NCI-H748 treated with DMSO at 0.1 percent for 48 hours (cell line): Measurements from ENCODE around the gene MAP3K14.

Source experiments
- DNase-seq: peaks from one replicate; lab custom pipeline; 2025; lab: John Stamatoyannopoulos, UW

Gene MAP3K14

GRCh38 chr17:45338996-45339535, 22.2 kb upstream of the MAP3K14 start:
- DNase-seq = no peak

GRCh38 chr17:45338023-45338781, 21.4 kb upstream of the MAP3K14 start:
- no peak for DNase-seq

GRCh38 chr17:45336390-45337182, 19.8 kb upstream of the MAP3K14 start:
- DNase-seq = no peak

- DNase-seq = no peak
Observed at GRCh38 chr17:45335721-45336120, 18.9 kb upstream of the MAP3K14 start.

GRCh38 chr17:45334701-45335677, 18.2 kb upstream of the MAP3K14 start:
- peak; percentile 13 for DNase-seq

GRCh38 chr17:45334231-45334630, 17.4 kb upstream of the MAP3K14 start:
- peak; percentile 95 for DNase-seq

- no peak for DNase-seq
Observed at GRCh38 chr17:45333702-45334092, 16.9 kb upstream of the MAP3K14 start.

- no peak for DNase-seq
Observed at GRCh38 chr17:45332989-45333701, 16.3 kb upstream of the MAP3K14 start.

- no peak for DNase-seq
Observed at GRCh38 chr17:45332505-45332904, 15.7 kb upstream of the MAP3K14 start.

GRCh38 chr17:45326626-45327025, 9.8 kb upstream of the MAP3K14 start:
- DNase-seq = no peak

- no peak for DNase-seq
Observed at GRCh38 chr17:45325810-45326209, 9.0 kb upstream of the MAP3K14 start.

- no peak for DNase-seq
Observed at GRCh38 chr17:45324336-45324735, 7.5 kb upstream of the MAP3K14 start.

- no peak for DNase-seq
Observed at GRCh38 chr17:45322168-45322567, 5.3 kb upstream of the MAP3K14 start.

- DNase-seq = no peak
Observed at GRCh38 chr17:45320931-45321461, 4.2 kb upstream of the MAP3K14 start.

GRCh38 chr17:45320349-45320930, 3.6 kb upstream of the MAP3K14 start:
- no peak for DNase-seq

- DNase-seq = no peak
Observed at GRCh38 chr17:45319239-45319703, 2.5 kb upstream of the MAP3K14 start.

- DNase-seq = no peak
Observed at GRCh38 chr17:45318561-45319230, 1.9 kb upstream of the MAP3K14 start.

GRCh38 chr17:45317111-45317928, 500 bp upstream of the MAP3K14 start:
- peak; percentile 99 for DNase-seq
